Fibroblast of skin of back (primary cell): ENCODE measurements around the gene SLAIN2.
"Not testable (repeated sequence)": the region's sequence is repeated elsewhere in the genome, so short reads cannot be mapped to it uniquely, and the experiment has no call there.

Experiments used
- DNase-seq: peaks from one replicate; pipeline ENCODE4 v3.0.0-alpha.2; 2013

The SLAIN2 gene

DNA sequence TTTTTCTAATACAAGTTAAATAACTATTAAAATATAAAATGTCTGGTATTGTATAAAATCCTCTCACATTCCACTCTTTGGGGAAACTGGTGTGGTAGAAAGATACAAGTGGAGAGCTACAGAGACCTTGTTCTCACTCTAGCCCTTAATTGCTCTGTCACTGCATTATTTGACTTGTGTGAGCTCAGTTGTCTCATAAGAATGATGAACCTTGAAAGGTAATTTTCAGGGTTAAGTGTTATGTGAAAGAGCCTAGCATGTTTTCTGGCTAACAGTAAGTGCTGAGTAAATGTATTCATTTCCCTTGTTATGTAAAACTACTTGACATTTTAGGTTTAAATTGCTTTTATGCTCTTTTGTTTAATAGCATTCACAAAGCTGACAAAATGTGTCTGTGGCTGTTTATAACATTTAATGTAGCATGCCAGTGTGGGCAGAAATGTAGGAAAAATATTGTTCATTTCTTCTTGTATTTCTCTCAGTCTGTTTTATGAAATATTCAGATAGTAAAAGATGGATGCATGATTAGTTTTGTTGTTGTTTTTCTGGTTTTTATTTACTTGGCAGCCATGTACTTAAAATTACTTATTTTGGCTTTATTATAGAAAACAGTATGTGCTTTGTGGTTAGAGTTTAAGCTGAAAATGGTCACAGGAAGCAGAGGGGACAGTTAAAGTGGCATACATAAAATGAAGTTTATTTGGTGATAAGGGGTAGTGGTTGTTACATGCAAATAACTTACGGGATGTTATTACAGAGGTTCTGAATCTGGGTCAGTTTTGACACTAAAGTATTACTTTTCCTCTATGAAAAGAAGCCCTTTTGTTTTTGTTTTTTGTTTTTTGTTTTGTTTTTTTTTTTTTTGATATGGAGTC, 29.2 kb downstream of the SLAIN2 start:
- DNase-seq = no peak

DNA sequence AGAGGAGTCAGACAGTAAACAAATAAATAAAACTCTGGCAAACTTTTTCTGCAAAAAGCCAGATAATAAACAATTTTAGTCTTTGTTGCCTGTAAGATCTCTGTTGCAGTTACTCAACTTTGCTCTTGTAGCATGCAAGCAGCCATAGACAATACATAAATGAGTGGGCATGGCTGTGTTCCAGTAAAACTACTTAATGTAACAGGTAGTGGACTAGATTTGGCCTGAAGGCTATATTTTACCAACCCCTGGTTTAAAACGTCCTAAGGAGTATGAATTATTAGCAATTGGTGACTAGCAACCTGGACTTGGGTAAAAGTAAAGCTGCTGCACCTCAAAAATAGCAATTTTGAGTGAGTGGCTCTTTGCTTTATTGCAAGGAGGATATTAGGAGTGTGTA, 30.9 kb downstream of the SLAIN2 start:
- DNase-seq = no peak

DNA sequence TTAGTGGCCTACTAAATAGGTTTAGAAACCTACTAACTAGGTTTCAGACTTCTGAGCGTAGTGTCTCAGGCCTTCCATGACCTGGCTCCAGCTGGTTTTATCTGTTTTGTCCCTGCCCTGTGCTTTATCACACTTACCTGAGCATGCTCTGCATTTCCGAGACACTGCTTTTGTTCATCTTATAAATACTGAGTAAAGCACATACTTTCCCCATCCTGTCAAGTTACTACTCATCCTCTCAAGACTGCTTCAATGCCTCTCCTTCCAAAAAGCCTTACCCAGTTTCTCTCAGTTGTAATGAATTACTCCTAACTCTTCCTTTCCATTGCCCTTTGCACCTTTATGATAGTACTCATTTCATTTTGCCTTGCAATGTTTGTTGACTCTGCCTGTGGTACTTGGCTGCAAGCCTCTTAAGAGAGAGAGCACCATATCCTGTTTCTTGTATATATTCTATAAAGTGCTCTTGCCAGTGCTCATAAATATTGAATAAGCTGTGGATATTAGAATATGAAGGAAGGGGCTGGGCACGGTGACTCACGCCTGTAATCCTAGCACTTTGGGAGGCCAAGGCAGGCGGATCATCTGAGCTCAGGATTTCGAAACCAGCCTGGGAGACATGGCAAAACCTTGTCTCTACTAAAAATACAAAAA, 34.4 kb downstream of the SLAIN2 start:
- DNase-seq = peak; percentile 81

DNA sequence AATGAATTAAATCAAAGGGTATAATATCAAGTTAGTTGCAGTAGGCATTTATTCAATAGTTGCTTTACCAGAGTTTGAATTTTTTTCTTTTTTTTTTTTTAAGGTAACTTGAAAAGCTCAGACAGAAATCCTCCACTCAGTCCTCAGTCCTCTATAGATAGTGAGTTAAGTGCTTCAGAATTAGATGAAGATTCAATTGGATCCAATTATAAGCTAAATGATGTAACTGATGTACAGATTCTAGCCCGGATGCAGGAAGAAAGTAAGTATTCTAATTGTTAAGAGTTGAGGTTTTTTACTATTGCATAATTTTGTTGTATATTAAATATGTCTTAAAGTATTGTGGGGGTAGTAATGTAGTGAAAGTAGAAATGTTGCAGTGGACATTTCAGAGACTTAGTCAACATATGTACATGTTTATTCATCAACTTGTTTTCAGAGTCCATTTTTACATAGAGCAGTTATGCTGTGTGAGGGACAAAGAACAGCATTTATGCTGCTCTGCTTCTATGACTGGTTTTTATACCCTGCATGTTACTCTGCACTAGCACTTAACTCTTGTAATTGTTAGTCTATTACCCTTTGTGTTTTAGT, 38.4 kb downstream of the SLAIN2 start:
- no peak for DNase-seq

DNA sequence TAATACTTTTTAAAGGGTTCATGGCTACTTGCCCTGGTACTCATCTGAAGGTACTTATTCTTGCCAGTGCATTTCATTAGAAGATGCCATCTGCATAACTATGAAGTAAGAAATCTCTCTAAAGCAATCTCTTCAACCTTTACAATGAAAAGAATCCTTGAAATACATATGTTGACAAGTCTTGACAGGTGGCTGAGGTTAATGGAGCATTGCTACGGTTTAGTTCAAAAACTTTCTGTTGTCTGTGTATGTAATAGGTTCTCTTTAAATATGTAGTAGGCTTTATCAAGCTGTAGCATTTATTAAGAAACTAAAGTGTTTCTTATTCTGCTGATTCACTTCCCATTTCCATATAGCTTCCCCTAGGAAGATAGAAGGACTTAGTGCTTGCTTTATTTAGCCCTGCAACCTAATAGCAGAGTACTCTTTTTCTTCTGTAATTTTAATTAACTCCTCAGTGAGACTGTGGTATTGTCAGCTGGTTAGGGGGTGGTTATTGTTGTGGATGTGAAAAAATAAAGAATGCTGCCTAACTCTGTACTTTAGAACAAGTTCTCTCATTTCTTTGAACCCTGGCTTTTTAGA, 39.3 kb downstream of the SLAIN2 start:
- no peak for DNase-seq

DNA sequence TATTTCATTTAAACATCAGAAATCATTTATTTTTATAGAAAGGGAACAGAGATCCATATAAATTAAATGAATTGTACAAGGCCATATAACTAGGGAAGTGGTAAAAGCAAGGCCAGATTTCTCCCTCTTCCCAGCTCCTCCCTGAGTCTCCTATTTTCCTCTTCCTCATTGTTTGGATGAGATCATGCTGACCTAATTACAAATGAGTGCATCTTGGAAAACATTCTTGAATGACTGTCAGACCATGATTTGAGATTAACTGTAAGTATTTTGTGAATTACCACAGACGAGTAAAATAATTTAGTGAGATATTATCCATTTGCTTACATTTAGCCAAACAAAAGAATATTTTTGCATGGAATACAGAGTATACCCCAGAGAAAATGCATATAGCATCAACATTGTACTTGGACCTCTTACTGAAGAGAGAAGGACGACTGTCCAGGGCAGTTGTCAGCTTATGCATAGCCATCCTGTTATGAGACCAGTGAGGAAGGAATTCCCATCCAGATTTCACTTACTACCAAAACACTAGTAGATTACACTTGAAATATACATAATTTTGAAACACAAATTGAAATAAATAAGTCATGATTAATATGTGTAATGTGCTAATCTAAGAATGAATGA, 47.3 kb downstream of the SLAIN2 start:
- DNase-seq = peak; percentile 64

DNA sequence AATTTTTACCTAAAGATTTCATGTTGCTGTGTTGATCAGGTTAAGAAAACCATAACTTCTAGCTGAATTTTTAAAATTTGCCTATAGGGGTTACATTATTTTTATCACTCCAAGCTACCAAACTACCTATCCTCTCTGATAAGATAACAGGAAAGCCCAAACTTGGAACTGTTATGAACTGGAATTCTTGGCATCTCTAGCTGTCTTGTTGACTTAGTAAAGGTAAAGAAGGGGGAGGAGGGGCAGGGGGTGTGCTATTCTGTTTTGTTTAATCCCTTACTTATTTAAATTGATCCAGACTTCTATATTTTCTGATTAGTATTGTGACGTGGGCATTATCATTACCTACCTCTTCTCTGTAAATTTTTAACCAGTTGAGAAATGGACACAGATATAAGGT, 54.7 kb downstream of the SLAIN2 start:
- no peak for DNase-seq

DNA sequence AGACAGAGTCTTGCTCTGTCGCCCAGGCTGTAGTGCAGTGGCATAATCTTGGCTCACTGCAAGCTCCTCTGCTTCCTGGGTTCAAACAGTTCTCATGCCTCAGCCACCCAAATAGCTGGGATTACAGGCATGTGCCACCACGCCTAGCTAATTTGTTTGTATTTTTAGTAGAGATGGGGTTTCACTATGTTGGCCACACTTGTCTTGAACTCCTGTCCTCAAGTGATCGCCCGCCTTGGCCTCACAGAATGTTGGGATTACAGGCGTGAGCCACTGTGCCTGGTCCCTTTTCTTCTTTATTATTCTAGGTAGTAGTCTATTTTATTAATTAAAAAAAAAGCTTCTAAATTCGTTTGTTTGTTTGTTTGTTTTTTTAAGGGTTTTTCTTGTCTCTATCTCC, 59.1 kb downstream of the SLAIN2 start:
- no peak for DNase-seq

DNA sequence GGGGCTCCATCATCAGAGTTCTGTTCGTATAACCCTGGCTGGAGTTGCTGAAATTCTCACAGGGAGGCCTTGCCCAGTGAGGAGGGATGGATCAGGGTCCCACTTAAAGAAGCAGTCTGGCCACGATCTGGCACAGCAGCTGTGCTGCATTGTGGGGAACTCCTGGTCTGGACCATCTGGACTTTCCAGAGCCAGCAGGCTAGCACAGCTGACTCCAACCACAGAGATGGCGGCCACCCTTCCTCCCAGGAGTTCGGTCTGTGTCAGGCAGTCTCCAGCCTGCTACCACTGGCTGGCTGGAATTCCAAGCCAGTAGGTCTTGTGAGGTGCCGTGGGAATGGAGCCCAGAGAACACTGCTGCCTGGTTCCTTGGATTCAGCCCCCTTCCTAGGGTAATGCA, 62.0 kb downstream of the SLAIN2 start:
- DNase-seq = no peak

DNA sequence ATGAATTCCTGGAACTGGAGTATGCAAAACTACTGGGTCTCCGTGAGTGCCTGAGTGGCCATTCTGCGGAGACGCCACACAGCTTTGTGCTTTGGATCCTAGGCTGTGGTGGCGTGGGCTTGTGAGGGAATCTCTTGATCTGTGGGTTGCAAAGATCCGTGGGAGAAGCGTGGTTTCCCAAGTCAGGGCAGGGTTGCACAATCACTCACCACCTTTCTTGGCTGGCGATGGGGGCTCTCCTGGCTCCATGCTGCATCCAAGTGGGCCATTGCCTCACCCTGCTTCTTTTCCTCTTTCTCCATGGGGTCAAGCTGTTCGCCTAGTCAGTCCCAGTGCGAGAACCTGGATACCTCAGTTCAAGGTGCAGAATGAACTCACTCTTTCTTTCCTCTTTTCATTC, 62.5 kb downstream of the SLAIN2 start:
- DNase-seq = no peak

DNA sequence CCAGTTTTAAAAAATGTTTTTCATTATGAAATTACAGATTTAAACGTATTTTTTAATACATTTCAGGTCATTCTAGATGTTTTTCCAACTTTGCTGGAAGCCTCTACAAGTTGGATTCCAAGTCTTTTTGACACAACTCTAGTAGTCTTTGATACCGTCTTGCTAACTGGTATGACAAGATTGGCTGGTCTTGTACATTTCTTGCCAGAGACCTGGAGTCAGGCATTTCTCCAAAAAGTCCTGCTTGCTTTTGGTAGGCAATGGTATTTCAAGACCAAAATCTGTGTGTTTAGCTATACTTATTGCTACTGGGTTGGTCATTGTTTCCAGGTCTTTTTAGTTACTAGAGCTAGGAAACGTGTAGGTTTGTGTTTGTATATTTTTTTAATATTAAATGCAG, 64.6 kb downstream of the SLAIN2 start:
- DNase-seq = no peak

DNA sequence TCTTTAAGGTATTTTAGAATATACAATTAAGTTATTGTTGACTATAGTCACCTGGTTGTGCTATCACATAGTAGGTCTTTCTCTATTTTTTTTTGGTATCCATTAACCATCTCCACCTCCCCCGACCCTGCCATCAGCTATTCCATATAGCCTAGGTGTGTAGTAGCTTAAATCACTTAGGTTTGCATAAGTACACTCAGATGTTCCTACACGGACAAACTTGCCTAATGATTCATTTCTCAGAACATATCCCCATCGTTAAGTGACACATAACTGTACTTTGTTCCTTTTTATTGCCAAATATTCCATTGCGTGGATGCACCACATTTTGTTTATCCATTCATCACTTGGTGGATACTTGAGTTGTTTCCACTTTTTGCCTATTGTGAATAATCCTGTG, 67.9 kb downstream of the SLAIN2 start:
- no peak for DNase-seq

DNA sequence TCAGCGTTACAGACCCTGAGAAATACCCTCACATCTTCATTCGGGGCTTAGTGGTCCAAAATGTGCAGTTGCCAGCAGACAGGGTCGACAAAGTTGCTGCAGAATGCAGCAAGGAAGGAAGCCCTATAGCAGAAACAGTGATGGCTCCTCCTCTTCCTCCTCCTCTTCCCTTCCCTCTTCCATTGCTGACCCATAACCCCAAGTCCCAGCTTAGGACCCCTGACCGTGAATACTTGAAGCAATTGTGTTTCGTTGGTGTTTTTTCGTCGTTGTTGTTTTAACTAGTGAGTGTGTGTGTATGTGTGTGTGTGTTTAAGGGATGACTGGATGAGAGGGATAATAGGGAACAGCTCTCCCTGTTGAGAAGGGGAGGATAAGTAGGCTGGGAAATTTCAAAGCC, 69.5 kb downstream of the SLAIN2 start:
- DNase-seq = no peak

DNA sequence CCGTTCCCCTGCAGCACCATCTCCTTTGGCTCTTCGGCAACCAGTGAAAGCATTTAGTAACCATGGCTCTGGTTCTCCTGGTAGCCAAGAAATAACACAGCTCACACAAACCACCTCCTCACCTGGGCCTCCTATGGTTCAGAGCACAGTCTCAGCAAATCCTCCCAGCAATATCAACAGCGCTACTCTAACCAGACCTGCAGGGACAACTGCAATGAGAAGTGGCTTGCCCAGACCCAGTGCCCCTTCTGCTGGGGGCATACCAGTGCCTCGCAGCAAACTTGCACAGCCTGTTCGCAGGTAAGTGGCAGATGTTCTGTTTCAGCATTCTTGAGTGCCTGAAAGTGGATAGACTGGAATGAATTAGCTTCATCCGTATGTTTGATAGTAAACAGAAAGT, 78.8 kb downstream of the SLAIN2 start:
- DNase-seq = no peak

DNA sequence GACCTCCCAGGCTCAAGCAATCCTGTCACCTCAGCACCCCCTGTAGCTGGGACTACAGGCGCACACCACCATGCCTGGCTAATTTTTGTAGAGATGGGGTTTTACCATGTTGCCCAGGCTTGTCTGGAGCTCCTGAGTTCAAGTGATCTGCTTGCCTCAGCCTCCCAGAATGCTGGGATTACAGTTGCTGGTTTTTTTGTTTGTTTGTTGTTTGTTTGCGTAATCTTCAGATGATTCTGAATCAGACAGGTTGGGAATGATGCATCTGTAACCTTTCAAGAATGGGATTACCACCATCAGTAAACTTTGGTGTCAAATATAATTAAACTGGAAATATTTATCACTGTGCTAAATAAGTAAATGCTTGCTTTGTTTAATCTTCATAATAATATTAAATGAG, 79.8 kb downstream of the SLAIN2 start:
- no peak for DNase-seq

DNA sequence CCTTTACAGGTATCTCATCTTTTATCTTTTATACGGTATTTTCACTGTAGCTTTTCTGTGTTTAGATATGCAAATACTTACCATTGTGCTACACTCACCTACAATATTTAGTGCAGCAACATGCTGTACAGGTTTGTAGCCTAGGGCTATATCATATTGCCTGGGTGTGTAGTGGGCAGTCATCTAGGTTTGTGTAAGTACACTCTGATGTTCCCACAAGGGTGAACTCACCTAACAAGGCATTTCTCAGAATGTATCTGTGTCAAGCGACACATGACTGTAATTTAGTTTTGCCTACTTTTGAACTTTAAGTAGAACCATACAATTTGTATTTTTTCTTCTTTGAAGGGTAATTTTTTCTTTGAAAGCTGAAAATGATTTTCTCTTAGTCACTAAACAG, 87.6 kb downstream of the SLAIN2 start:
- DNase-seq = no peak

DNA sequence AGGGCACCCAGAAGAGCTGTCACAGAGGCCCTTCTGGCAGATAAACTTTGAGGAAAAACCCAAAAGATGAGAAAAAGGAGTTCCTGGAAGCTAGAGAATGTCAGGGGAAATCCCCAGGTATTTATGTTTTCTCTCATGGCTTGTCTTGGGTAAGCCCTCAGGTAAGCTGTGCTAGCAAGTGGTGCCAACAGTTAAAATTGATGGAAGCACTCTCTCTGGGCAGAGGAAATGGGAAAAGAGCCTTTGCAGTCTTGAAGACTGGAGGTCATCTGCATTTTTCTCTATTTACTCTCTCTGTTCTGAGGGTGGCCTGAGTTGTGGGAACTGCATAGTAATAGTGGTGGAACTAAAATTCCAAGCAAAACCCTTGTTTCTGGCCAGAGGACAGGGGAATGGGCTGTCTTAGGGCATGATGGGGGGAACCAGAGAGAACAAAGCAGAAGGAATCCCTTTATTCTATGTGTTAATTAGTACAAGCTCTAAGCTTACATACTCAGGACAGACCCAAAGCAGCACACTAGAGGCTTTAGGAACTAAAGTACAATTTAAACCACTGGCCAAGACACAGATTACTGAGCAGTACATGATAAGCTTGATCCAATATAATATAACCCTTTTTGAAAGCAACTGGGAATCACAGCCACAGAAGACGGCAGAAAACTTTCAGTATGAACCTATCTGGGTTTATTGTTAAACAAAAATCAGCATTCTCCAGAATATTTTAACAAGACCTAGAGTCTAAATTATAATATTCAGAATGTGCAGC, 88.6 kb downstream of the SLAIN2 start:
- DNase-seq = no peak

DNA sequence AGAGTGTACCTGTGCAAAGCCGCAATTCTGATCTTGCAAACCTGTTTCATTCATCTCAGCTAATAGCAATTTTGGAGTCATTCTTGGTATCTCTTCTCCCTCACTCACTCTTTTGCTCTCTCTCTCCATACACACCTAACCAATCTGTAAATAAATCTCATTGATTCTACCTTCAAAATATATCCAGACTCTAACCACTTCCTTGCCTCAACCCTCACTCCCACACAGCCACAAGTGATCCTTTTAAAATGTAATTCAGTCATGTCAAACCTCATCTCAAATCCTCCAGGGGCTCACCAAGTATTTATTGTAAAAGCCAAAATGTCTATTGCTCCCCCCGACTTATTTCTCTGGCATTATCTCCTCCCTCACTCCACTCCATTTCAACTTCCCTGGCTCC, 90.1 kb downstream of the SLAIN2 start:
- DNase-seq = no peak

DNA sequence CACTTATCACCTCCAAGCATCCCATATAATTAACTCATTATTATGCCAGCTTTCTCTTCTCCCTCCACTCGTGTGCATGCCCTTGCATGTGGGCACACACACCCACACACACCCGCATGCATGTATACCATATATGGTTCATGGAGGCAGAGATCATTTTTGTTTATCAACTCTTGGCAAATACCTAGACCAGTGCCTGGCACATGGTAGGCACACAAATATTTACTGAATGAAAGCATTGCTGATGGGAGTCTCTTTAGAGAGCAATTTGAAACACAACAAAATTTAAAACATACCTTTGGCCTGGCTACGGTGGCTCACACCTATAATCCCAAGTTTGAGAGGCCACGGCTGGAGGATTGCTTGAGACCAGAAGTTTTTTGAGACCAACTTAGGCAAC, 90.7 kb downstream of the SLAIN2 start:
- no peak for DNase-seq

DNA sequence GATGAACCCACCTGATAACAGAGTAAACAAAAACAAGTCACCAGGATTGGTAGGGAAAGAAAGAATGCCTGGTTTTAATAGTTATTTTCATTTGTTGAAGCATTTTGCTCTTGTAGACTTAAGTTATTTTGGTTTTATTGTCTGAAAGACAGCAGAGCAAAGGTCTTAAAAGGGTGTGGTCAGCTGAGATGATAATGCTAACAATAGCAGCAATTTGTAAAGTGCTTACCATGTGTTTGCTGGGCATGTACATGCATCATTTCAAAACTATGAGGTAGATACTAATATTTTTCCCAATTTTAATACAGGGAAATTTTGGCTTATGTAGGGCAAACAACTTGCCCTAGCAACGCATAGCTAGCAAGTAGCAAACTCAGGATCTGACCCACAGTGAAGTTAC, 95.0 kb downstream of the SLAIN2 start:
- no peak for DNase-seq

DNA sequence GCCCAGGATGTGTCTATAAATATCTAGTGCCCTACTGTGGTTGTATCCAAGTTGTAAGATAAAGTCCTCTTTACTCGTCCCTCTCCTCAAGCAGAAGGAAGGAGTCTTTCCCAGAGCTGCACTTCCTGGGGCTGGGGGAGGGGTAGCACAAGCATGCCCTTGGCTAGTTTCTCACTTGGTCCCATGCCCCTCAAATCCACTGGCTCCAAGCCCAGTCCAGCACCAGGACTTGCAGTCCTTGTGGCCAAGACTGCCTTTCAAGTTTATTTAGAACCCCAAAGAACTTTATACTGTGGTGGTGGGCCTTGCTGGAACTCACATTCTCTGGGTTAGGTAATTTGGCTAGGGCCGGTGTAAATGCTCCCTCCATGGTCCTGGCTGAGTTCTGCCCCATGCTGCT, 98.7 kb downstream of the SLAIN2 start:
- peak; percentile 7 for DNase-seq

DNA sequence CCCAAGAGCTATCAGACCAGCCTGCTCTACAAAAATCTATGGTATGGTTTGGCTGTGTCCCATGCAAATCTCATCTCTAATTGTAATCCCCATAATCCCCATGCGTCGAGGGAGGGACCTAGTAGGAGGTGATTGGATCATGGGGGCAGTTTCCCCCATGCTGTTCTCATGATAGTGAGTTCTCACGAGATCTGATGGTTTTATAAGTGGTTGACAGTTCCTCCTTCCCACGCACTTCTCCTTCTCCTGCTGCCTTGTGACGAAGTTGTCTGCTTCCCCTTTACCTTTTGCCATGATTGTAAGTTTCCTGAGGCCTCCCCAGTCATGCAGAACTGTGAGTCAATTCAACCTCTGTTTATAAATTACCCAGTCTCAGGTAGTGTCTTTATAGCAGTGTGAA, 99.6 kb downstream of the SLAIN2 start:
- not testable (repeated sequence) for DNase-seq
